UCSD-AML1 (cell line): ENCODE results near the gene SNX20.

Source experiments
- DNase-seq: peaks from one replicate; lab custom pipeline; 2025; ENCODE audit not compliant: unreplicated experiment; lab: John Stamatoyannopoulos, UW

Gene SNX20

DNA sequence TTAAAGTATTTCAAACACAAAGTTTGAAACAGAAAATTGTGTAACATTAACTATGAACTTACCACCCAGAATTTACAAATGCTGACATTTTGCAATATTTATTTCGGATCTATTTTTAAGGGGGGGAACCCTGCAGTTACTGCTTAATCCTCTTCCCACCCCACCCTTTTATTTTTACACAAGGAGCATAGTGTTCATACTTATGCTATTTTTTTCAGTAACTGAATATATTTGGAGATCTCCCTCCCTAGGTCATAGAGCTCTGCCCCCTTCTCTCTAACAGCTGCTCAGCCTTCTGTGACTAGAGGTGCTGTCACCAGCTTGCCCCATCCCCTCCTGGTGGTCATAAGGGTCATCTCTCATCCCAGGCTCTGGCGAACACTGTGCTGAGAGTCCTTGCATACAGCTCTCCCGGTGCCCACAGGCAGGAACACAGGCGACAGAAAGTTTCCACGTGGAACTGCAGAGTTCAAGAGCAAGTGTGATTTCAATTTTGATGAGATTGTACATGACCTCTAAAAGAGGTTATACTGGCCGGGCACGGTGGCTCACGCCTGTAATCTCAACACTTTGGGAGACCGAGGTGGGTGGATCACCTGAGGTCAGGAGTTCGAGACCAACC, 44.2 kb downstream of the SNX20 start:
- DNase-seq = no peak

- peak; percentile 39 for DNase-seq
These were observed 45.4 kb downstream of the SNX20 start for GRCh38 chr16:50635505-50636392.

- DNase-seq = no peak
These were observed 46.2 kb downstream of the SNX20 start for GRCh38 chr16:50634947-50635346.

GRCh38 chr16:50634090-50634489, 47.0 kb downstream of the SNX20 start:
- no peak for DNase-seq

DNA sequence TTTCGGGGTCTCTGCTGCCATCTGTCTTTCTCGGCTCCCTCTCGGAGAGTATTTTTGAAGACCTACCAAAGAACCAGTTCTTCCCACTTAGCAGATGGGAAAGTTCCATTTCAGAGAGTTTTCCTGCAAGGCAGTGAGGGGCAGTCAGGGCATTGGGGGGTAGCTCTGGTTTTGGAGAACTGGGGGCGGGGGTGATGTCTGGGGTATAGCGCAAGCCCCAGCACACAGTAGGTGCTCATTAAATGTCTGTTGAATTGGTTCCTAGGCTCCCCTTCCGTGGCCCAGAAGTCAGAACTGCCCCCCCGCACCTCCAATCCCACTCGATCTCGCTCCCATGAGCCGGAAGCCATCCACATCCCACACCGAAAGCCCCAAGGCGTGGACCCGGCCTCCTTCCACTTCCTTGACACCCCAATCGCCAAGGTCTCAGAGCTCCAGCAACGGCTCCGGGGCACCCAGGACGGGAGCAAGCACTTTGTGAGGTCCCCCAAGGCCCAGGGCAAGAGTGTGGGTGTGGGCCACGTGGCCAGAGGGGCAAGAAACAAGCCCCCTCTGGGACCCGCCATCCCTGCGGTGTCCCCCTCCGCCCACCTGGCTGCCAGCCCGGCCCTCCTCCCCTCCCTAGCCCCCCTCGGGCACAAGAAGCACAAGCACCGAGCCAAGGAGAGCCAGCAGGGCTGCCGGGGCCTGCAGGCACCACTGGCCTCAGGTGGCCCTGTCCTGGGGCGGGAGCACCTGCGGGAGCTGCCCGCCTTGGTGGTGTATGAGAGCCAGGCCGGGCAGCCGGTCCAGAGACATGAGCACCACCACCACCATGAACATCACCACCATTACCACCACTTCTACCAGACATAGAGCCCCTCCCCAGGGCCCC, 47.9 kb downstream of the SNX20 start:
- no peak for DNase-seq

DNA sequence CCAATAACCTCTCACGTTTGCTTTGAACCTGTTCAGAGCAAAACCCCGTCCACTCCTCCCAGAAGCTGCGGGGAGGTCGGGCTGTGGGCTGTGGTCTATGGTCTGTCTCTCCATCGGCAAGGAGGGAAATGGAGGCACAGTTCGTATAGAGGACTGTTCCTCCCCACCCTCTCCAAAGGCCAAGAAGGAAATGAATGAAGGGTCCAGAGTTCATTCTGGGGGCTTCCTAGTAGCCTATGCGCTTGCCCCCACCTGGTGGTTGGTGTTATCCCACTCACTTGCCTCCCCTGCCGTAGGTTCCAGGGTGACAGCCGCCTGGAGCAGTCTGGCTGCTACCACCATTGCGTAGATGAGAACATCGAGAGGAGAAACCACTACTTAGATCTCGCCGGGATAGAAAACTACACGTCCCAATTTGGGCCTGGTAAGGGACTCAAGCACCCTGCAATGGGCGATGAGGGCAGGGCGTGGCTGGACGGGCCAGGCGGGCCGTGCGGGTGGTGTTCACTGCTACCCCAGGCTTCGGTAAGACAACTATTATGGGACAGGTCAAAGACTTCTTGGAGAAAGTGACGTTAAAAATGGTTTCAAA, 49.0 kb downstream of the SNX20 start:
- no peak for DNase-seq

GRCh38 chr16:50631249-50631984, 49.7 kb downstream of the SNX20 start:
- DNase-seq = no peak

GRCh38 chr16:50630394-50631020, 50.6 kb downstream of the SNX20 start:
- DNase-seq = no peak

DNA sequence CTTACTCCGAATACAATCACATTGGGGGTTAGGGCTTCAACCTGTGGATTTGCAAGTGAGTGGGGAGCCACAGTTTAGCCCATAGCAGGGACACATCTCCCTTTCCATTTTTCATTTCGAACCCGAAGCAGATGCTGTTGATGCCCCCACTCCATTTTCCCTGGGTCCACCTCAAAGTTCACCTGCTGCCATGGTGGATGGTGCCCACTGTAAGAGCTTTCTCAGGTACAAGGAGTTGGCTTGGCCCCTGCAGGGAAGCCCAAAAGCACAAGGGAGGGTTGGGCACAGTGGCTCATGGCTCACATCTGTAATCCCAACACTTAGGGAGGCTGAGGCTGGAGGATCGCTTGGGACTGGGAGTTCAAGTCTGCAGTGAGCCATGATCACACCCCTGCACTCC, 51.8 kb downstream of the SNX20 start:
- DNase-seq = no peak

GRCh38 chr16:50628156-50628802, 52.8 kb downstream of the SNX20 start:
- DNase-seq = no peak

DNA sequence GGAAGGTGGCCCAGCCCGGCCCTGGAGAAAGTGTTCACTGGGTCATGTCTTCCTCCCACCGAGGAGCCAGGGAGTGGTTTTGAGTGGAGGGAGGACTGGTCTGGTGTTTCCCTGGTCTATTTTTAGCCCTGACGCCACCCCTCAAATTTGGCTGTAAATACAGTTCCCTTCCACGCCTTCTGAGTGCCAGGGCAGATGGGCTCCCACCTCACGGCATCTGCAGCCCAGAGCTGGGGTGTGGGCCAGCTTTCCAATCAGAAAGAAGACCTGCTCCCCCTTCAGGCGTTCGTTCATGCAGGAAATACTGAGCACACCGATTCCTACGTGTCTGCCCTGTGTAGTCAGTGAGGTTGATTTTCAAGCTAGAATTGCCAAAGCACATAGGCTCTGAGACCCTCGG, 53.7 kb downstream of the SNX20 start:
- peak; percentile 53 for DNase-seq

DNA sequence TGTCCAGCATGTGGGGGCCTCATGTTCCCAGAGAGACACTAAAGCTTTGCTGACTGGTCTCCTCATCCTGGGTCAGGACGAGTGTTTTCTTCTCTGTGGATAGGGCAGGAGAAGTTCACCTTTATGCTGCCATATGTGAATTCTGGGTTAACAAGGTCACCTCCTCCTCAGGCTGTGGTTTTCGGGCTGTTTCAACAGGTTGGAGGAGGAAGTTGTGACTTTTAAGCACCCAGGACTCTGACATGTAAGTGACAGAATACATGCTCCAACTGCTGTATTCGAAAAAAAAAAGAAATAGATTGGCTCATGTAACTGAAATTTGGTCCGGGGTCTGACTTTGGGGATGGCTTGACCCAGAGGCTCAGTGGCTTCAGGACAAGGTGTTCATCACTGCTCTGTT, 54.2 kb downstream of the SNX20 start:
- DNase-seq = no peak

DNA sequence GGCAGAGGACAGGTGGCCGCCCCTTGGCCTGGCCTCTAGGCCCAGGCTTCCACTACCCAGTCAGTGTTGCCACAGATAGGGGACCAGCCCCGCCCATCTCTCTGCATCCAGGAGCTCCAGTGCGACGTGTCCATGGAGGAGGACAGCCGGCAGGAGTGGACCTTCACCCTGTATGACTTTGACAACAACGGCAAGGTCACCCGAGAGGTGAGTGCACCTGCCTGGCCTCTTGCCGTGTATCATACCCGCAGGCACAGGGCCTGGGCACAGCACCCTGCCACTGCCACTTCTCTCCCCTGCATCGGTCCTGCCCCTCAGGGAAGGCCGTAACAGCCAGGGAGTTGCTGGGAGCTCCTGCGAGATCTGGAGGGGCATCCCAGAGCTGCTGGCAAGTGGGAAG, 55.7 kb downstream of the SNX20 start:
- DNase-seq = no peak

GRCh38 chr16:50624449-50624970, 56.6 kb downstream of the SNX20 start:
- no peak for DNase-seq

GRCh38 chr16:50622643-50623369, 58.3 kb downstream of the SNX20 start:
- no peak for DNase-seq

DNA sequence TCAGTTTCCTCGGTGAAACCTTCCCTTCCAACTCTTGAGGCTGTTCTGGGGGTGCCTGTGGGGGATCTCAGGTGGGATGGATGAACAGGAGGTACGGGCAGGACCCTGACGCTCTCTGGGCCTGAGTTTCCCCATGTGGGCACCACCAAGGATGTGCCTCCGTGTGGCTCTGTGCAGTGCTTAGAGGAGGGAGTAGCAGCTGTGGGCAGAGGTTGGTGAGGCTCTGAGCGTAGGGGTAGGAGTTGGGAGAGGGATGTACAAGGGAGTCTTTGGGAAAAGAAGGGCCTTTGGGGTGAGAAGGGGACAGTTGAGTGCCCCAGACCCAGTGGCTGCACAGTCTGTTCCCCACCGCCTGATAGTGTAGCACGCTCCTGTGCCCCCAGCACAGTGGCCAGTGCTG, 59.1 kb downstream of the SNX20 start:
- DNase-seq = no peak
